Anterior cingulate cortex (tissue), 58 donors: ENCODE data around the gene CPB2.

Experiments used
- DNase-seq, 58 donors: peaks; one replicate each; lab custom pipeline; 2025; lab: John Stamatoyannopoulos, UW

The CPB2 gene

GRCh38 chr13:46104868-46105267 lies at the start of gene CPB2:
Gene CPB2 (minus strand): TSS chr13:46105033. CDS start chr13:46105009, 24 bp downstream.
- DNase-seq, result no peak

- DNase-seq, result no peak
Measured at GRCh38 chr13:46154136-46154801, 49.4 kb upstream of the CPB2 start.

GRCh38 chr13:46152627-46153328 lies 47.9 kb upstream of the CPB2 start:
- no peak for DNase-seq

GRCh38 chr13:46150134-46150693 lies 45.4 kb upstream of the CPB2 start:
- no peak for DNase-seq

GRCh38 chr13:46149272-46150133 lies 44.7 kb upstream of the CPB2 start:
- DNase-seq, result no peak

- peak in 20 of 58 donors; percentile 4 to 43 (median 19) for DNase-seq
Measured at GRCh38 chr13:46146898-46147297, 42.1 kb upstream of the CPB2 start.

GRCh38 chr13:46145950-46146349 lies 41.1 kb upstream of the CPB2 start:
- no peak for DNase-seq

- no peak for DNase-seq
Measured at GRCh38 chr13:46145135-46145534, 40.3 kb upstream of the CPB2 start.

GRCh38 chr13:46143184-46143701 lies 38.4 kb upstream of the CPB2 start:
- DNase-seq, result no peak

GRCh38 chr13:46142776-46143175 lies 37.9 kb upstream of the CPB2 start:
- DNase-seq, result no peak

GRCh38 chr13:46140044-46140443 lies 35.2 kb upstream of the CPB2 start:
- no peak for DNase-seq

GRCh38 chr13:46137627-46138317 lies 32.9 kb upstream of the CPB2 start:
- no peak for DNase-seq

- no peak for DNase-seq
Measured at GRCh38 chr13:46136688-46137087, 31.9 kb upstream of the CPB2 start.

- DNase-seq, result no peak
Measured at GRCh38 chr13:46134961-46135522, 30.2 kb upstream of the CPB2 start.

GRCh38 chr13:46134494-46134893 lies 29.7 kb upstream of the CPB2 start:
- DNase-seq, result no peak

GRCh38 chr13:46132109-46132508 lies 27.3 kb upstream of the CPB2 start:
- no peak for DNase-seq

GRCh38 chr13:46131705-46132104 lies 26.9 kb upstream of the CPB2 start:
- DNase-seq, result no peak

- DNase-seq, result no peak
Measured at GRCh38 chr13:46129955-46130618, 25.3 kb upstream of the CPB2 start.

- DNase-seq, result no peak
Measured at GRCh38 chr13:46129124-46129523, 24.3 kb upstream of the CPB2 start.
